Measurements from ENCODE around the gene ATRNL1. TPM values are rescaled to one million over a fixed set of nuclear protein-coding genes. Genes with fewer than 3 reads are reported as not detected.

The ATRNL1 gene
- polyA plus RNA-seq, 4 donors, result 0.78 to 1.1 TPM; not detected in 2

DNA sequence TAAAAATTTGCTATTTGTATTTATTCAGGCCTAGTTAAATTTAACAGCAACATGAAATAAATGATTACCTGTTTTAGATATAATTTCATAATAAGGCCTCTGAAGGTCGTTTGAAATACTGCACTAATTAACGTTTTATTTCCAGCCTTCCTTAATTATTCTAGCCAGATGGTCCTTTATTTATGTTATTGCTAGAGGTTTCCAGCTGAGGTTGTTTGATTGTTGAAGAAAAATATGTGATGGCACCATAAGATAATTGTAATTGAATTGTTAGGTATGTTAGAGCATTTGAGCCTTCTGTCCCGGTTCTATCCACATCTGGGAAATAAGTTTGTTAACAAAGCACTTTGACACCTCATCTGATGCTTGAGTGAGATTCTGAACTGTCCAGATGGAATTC, 556.1 kb downstream of the ATRNL1 start:
- Histone ChIP-seq H3K4me1 (ENCODE audit: control insufficient read depth in 3 of 3, insufficient read depth in 2 of 3, low read depth in 1 of 3, low read length in 2 of 3) (no peaks in the 10 kb centered on the region), H3K9me3 (ENCODE audit: control insufficient read depth in 2 of 2, insufficient read depth in 1 of 2, low read depth in 1 of 2, low read length in 1 of 2) (no peaks in the 10 kb centered on the region), H3K27ac (ENCODE audit: low read depth in 1 of 3, low read length in 2 of 3) (no peak overlapping the region), H3K36me3 (ENCODE audit: control insufficient read depth in 3 of 3, insufficient read depth in 2 of 3, low read depth in 1 of 3, low read length in 3 of 3) (no peaks in the 10 kb centered on the region), H3K27me3 (ENCODE audit: control insufficient read depth in 3 of 3, insufficient read depth in 3 of 3, low read length in 3 of 3) (no peaks in the 10 kb centered on the region), H3K4me3 (ENCODE audit: low read depth in 1 of 3, low read length in 3 of 3) (no peak overlapping the region)
- 56 to 64% (median 58%) methylated on average over 3 of the region's 3 CpGs for WGBS, 3 donors
- FAIRE-seq, result no peak
- no peak for DNase-seq

DNA sequence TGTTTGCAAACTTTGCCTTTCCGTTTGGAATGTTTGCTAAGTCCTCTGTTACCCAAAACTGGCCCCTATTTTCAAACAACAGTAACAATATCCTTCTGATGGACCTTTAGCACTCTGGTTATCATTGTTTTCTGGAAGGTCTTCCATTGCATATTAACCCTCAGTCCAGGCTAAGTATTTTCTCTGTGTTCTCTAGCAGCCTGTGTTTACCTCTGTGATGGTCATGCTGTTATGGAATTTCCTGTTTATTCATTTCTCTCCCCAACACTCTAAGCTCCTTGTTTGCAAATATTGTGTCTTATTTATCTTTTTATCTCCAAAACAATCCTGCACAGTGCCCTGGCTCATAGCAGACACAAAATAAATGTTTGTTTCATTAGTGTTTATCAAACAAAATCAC, 560.3 kb downstream of the ATRNL1 start:
- DNase-seq (no peak), FAIRE-seq (no peak)
- Histone ChIP-seq H3K4me1 (ENCODE audit: control insufficient read depth in 3 of 3, insufficient read depth in 2 of 3, low read depth in 1 of 3, low read length in 2 of 3) (no peaks in the 10 kb centered on the region), H3K4me3 (ENCODE audit: low read depth in 1 of 3, low read length in 3 of 3) (no peak overlapping the region), H3K36me3 (ENCODE audit: control insufficient read depth in 3 of 3, insufficient read depth in 2 of 3, low read depth in 1 of 3, low read length in 3 of 3) (no peaks in the 10 kb centered on the region), H3K27ac (ENCODE audit: low read depth in 1 of 3, low read length in 2 of 3) (no peak overlapping the region), H3K27me3 (ENCODE audit: control insufficient read depth in 3 of 3, insufficient read depth in 3 of 3, low read length in 3 of 3) (no peaks in the 10 kb centered on the region), H3K9me3 (ENCODE audit: control insufficient read depth in 2 of 2, insufficient read depth in 1 of 2, low read depth in 1 of 2, low read length in 1 of 2) (no peaks in the 10 kb centered on the region)
- WGBS, 3 donors, result 3 to 24% (median 3%) methylated on average over 1 of the region's 1 CpG

DNA sequence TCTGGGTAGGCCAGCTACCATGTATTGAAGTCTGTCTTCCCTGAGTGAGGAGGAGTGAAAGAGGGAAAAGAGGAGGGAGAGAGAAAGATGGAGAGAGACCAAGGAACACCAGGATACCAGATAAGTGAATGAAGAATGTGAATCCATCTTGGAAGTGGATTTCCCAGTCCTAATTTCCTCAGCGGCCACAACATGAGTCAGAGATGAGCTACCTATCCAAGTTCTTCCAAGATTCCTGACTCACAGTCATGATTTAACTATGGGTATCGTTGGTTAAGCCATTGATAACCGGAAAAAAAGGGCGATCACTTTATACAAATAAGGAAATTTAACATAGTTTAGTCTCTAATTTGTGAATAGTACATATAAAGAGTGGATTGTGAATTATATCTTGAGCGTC, 561.8 kb downstream of the ATRNL1 start:
- Histone ChIP-seq H3K9me3 (ENCODE audit: control insufficient read depth in 2 of 2, insufficient read depth in 1 of 2, low read depth in 1 of 2, low read length in 1 of 2) (no peaks in the 10 kb centered on the region), H3K4me3 (ENCODE audit: low read depth in 1 of 3, low read length in 3 of 3) (no peak overlapping the region), H3K4me1 (ENCODE audit: control insufficient read depth in 3 of 3, insufficient read depth in 2 of 3, low read depth in 1 of 3, low read length in 2 of 3) (no peaks in the 10 kb centered on the region), H3K36me3 (ENCODE audit: control insufficient read depth in 3 of 3, insufficient read depth in 2 of 3, low read depth in 1 of 3, low read length in 3 of 3) (no peaks in the 10 kb centered on the region), H3K27ac (ENCODE audit: low read depth in 1 of 3, low read length in 2 of 3) (no peak overlapping the region), H3K27me3 (ENCODE audit: control insufficient read depth in 3 of 3, insufficient read depth in 3 of 3, low read length in 3 of 3) (no peaks in the 10 kb centered on the region)
- FAIRE-seq (no peak), DNase-seq (no peak)
- 75 to 87% (median 83%) methylated on average over 5 of the region's 5 CpGs for WGBS, 3 donors

DNA sequence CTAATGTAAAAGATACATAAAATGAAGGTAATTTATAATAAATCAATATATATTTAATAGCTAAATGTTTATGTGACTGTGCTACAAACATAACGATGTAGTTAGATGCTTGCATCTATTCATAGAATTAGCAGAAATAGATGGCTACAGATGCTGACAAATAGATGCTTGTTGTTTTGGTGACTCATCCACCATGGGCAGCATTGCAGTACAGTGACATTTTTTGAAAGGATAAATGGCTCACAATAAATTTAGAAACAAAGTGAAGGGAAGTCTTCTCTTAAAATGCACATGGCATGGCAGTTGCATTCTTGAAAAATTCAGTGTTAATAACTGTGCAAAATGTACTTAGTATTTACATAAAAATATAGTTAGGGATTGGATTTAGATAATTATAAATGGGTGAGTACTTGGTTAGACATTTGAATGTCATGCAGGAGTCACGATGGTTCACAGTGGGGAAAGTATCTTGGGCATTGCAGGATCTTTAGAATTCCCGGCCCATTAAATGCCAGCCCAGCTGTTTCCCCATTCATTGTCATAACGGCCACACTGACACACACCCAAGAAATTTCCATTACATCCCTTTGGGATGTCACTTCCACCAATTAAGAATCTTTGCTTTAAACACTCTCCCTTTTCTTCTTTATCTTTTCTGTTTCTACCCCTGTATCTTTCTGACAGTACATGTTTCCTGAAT, 564.1 kb downstream of the ATRNL1 start:
- Histone ChIP-seq H3K9me3 (ENCODE audit: control insufficient read depth in 2 of 2, insufficient read depth in 1 of 2, low read depth in 1 of 2, low read length in 1 of 2) (no peaks in the 10 kb centered on the region), H3K36me3 (ENCODE audit: control insufficient read depth in 3 of 3, insufficient read depth in 2 of 3, low read depth in 1 of 3, low read length in 3 of 3) (no peaks in the 10 kb centered on the region), H3K27me3 (ENCODE audit: control insufficient read depth in 3 of 3, insufficient read depth in 3 of 3, low read length in 3 of 3) (no peaks in the 10 kb centered on the region), H3K27ac (ENCODE audit: low read depth in 1 of 3, low read length in 2 of 3) (no peak overlapping the region), H3K4me1 (ENCODE audit: control insufficient read depth in 3 of 3, insufficient read depth in 2 of 3, low read depth in 1 of 3, low read length in 2 of 3) (no peaks in the 10 kb centered on the region), H3K4me3 (ENCODE audit: low read depth in 1 of 3, low read length in 3 of 3) (no peak overlapping the region)
- FAIRE-seq, result no peak
- WGBS, 3 donors, result 68 to 80% (median 71%) methylated on average over 4 of the region's 4 CpGs
- no peak for DNase-seq

DNA sequence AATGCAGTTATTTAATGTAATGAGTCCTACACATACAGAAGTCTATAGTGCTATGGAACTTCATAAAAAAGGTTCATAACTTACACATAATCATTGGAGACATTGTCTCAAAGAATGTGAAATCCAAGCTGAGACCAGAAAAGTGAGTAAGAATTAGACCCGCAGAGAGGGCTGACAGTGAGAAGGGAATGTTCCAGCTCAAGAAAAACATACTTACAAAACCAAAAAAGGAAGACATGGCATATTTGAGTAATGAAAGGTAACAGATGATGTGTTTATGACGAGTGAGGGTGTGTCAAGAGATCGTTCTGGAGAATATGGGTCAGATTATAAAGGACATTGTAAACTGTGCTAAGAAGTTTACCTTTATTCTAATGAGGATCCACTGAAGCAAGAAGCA, 566.5 kb downstream of the ATRNL1 start:
- Histone ChIP-seq H3K27me3 (ENCODE audit: control insufficient read depth in 3 of 3, insufficient read depth in 3 of 3, low read length in 3 of 3) (no peaks in the 10 kb centered on the region), H3K4me3 (ENCODE audit: low read depth in 1 of 3, low read length in 3 of 3) (no peak overlapping the region), H3K36me3 (ENCODE audit: control insufficient read depth in 3 of 3, insufficient read depth in 2 of 3, low read depth in 1 of 3, low read length in 3 of 3) (no peaks in the 10 kb centered on the region), H3K27ac (ENCODE audit: low read depth in 1 of 3, low read length in 2 of 3) (no peak overlapping the region), H3K4me1 (ENCODE audit: control insufficient read depth in 3 of 3, insufficient read depth in 2 of 3, low read depth in 1 of 3, low read length in 2 of 3) (no peaks in the 10 kb centered on the region), H3K9me3 (ENCODE audit: control insufficient read depth in 2 of 2, insufficient read depth in 1 of 2, low read depth in 1 of 2, low read length in 1 of 2) (no peaks in the 10 kb centered on the region)
- 42 to 73% (median 48%) methylated on average over 3 of the region's 3 CpGs for WGBS, 3 donors
- DNase-seq, result no peak
- FAIRE-seq, result no peak

DNA sequence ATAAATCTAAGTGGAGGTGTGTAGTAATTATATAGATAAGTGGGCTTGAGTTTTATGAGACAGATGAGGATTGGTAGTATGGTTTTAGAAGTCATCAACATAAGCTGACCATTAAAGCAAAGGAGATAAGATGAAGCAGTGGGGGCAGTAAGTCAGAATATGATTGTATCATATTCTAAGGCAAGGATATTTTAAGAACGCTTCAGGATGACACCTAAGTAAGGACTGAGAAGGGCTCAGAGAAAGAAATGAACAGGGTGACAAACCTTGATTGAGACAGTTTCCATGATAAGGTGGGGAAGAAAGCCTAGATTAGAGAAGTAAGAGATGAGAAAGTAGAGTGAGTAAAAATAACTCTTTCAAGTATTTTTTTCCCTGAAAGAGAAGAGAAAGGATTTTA, 567.2 kb downstream of the ATRNL1 start:
- H3K4me1 ChIP-seq (ENCODE audit: control insufficient read depth in 3 of 3, insufficient read depth in 2 of 3, low read depth in 1 of 3, low read length in 2 of 3), result no peaks in the 10 kb centered on the region
- no peaks in the 10 kb centered on the region for H3K9me3 ChIP-seq (ENCODE audit: control insufficient read depth in 2 of 2, insufficient read depth in 1 of 2, low read depth in 1 of 2, low read length in 1 of 2)
- DNase-seq (no peak), FAIRE-seq (no peak)
- H3K27me3 ChIP-seq (ENCODE audit: control insufficient read depth in 3 of 3, insufficient read depth in 3 of 3, low read length in 3 of 3), result no peaks in the 10 kb centered on the region
- no peak overlapping the region for H3K4me3 ChIP-seq (ENCODE audit: low read depth in 1 of 3, low read length in 3 of 3)
- WGBS, 3 donors, result 84 to 90% (median 87%) methylated on average over 1 of the region's 1 CpG
- no peak overlapping the region for H3K27ac ChIP-seq (ENCODE audit: low read depth in 1 of 3, low read length in 2 of 3)
- no peaks in the 10 kb centered on the region for H3K36me3 ChIP-seq (ENCODE audit: control insufficient read depth in 3 of 3, insufficient read depth in 2 of 3, low read depth in 1 of 3, low read length in 3 of 3)

DNA sequence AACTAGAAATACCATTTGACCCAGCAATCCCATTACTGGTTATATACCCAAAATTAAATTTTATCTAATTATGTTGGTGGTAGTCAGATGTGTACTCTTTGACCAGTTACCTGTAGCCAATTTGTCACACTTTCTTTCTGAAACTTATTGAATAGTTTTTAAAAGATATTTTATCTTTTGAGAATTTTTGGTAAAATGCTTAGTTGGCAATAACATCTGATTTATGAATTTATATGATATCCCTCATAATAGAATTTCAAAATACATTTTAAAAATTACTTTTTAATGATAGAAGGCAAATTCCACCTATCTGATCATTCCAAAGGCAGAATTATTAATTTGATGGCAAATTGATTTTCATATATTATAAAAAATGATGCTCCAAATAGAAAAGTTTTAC, 569.3 kb downstream of the ATRNL1 start:
- Histone ChIP-seq H3K9me3 (ENCODE audit: control insufficient read depth in 2 of 2, insufficient read depth in 1 of 2, low read depth in 1 of 2, low read length in 1 of 2) (no peaks in the 10 kb centered on the region), H3K27ac (ENCODE audit: low read depth in 1 of 3, low read length in 2 of 3) (no peak overlapping the region), H3K4me1 (ENCODE audit: control insufficient read depth in 3 of 3, insufficient read depth in 2 of 3, low read depth in 1 of 3, low read length in 2 of 3) (no peaks in the 10 kb centered on the region), H3K27me3 (ENCODE audit: control insufficient read depth in 3 of 3, insufficient read depth in 3 of 3, low read length in 3 of 3) (no peaks in the 10 kb centered on the region), H3K4me3 (ENCODE audit: low read depth in 1 of 3, low read length in 3 of 3) (no peak overlapping the region), H3K36me3 (ENCODE audit: control insufficient read depth in 3 of 3, insufficient read depth in 2 of 3, low read depth in 1 of 3, low read length in 3 of 3) (no peaks in the 10 kb centered on the region)
- DNase-seq (no peak), FAIRE-seq (no peak)

DNA sequence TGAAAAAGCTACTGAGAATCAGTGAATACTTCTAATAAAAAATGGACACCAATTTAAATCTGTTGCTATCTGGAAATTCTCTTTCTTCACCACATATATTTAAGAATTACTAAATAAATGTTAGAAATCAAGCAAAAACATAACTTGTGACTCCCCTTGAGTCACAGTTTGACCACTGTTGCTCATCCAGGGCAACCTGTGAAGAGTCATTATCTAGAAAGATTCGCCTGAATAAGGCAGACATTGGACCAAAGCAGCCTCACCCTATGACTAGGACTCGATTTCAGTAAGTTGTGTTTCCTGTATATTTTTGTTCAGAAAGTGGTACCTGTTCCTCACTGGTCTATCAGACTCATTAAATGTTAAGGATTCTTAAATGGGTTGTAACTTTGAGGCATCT, 572.4 kb downstream of the ATRNL1 start:
- no peak for FAIRE-seq
- Histone ChIP-seq H3K36me3 (ENCODE audit: control insufficient read depth in 3 of 3, insufficient read depth in 2 of 3, low read depth in 1 of 3, low read length in 3 of 3) (no peaks in the 10 kb centered on the region), H3K27ac (ENCODE audit: low read depth in 1 of 3, low read length in 2 of 3) (no peak overlapping the region), H3K9me3 (ENCODE audit: control insufficient read depth in 2 of 2, insufficient read depth in 1 of 2, low read depth in 1 of 2, low read length in 1 of 2) (no peaks in the 10 kb centered on the region), H3K27me3 (ENCODE audit: control insufficient read depth in 3 of 3, insufficient read depth in 3 of 3, low read length in 3 of 3) (no peaks in the 10 kb centered on the region), H3K4me3 (ENCODE audit: low read depth in 1 of 3, low read length in 3 of 3) (no peak overlapping the region), H3K4me1 (ENCODE audit: control insufficient read depth in 3 of 3, insufficient read depth in 2 of 3, low read depth in 1 of 3, low read length in 2 of 3) (no peaks in the 10 kb centered on the region)
- no peak for DNase-seq
- 58 to 69% (median 63%) methylated on average over 2 of the region's 2 CpGs for WGBS, 3 donors

DNA sequence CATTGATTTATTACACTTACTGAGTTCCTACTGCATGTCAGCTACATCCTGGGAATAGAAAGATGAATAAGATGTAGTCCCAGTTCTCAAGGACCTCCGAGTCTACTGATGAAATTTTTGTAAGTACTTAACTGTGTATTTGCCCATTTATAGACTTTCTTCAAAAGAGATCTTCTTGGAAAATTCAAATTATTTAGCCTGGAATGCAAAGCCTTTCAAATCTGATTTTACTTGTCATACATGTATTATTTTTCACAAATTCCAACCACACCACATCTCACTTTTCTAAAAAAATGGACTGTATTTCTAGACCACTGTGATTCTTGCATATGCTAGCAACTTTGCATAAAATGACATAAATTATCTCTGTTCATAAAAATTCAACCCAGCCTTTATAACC, 581.3 kb downstream of the ATRNL1 start:
- no peak for DNase-seq
- H3K36me3 ChIP-seq (ENCODE audit: control insufficient read depth in 3 of 3, insufficient read depth in 2 of 3, low read depth in 1 of 3, low read length in 3 of 3), result no peaks in the 10 kb centered on the region
- no peaks in the 10 kb centered on the region for H3K4me1 ChIP-seq (ENCODE audit: control insufficient read depth in 3 of 3, insufficient read depth in 2 of 3, low read depth in 1 of 3, low read length in 2 of 3)
- no peak overlapping the region for H3K27ac ChIP-seq (ENCODE audit: low read depth in 1 of 3, low read length in 2 of 3)
- FAIRE-seq, result no peak
- no peaks in the 10 kb centered on the region for H3K27me3 ChIP-seq (ENCODE audit: control insufficient read depth in 3 of 3, insufficient read depth in 3 of 3, low read length in 3 of 3)
- 68 to 79% (median 69%) methylated on average over 1 of the region's 1 CpG for WGBS, 3 donors
- no peaks in the 10 kb centered on the region for H3K9me3 ChIP-seq (ENCODE audit: control insufficient read depth in 2 of 2, insufficient read depth in 1 of 2, low read depth in 1 of 2, low read length in 1 of 2)
- no peak overlapping the region for H3K4me3 ChIP-seq (ENCODE audit: low read depth in 1 of 3, low read length in 3 of 3)
